Left kidney (tissue), 2 donors: ENCODE measurements around the gene TMEM273. TPM values are rescaled to one million over a fixed set of nuclear protein-coding genes. Genes with fewer than 3 reads are reported as not detected.
"Not testable (repeated sequence)": the region's sequence is repeated elsewhere in the genome, so short reads cannot be mapped to it uniquely, and the experiment has no call there.

Source experiments
- DNase-seq: peaks from one replicate; pipeline ENCODE4 v3.0.0-alpha.2; 2013
- polyA plus RNA-seq: library from polyadenylated mRNA; unstranded; fragments of 120-200 nt; gene quantifications from one replicate; pipeline ENCODE4 v1.2.1, GENCODE V29; 2013; ENCODE audit not compliant: insufficient read length

TMEM273 gene
- polyA plus RNA-seq, 1 donor: 2.0 TPM

- no peak for DNase-seq
Observed at GRCh38 chr10:49205206-49205605, 17.0 kb upstream of the TMEM273 start.

- no peak for DNase-seq
Observed at GRCh38 chr10:49204119-49204518, 15.9 kb upstream of the TMEM273 start.

GRCh38 chr10:49202266-49202665, 14.1 kb upstream of the TMEM273 start:
- no peak for DNase-seq

- no peak for DNase-seq
Observed at GRCh38 chr10:49200854-49201253, 12.7 kb upstream of the TMEM273 start.

GRCh38 chr10:49197171-49197570, 9.0 kb upstream of the TMEM273 start:
- DNase-seq: no peak

- not testable (repeated sequence) for DNase-seq
Observed at GRCh38 chr10:49195864-49196263, 7.7 kb upstream of the TMEM273 start.

GRCh38 chr10:49194212-49194920, 6.2 kb upstream of the TMEM273 start:
- no peak for DNase-seq

- no peak for DNase-seq
Observed at GRCh38 chr10:49191349-49191748, 3.2 kb upstream of the TMEM273 start.

- DNase-seq: no peak
Observed at GRCh38 chr10:49189422-49189821, 1.2 kb upstream of the TMEM273 start.

GRCh38 chr10:49187044-49187484, 1.1 kb downstream of the TMEM273 start:
- DNase-seq: no peak

- no peak for DNase-seq
Observed at GRCh38 chr10:49186613-49187012, 1.6 kb downstream of the TMEM273 start.

- no peak for DNase-seq
Observed at GRCh38 chr10:49185213-49185612, 3.0 kb downstream of the TMEM273 start.

GRCh38 chr10:49184642-49185111, 3.5 kb downstream of the TMEM273 start:
- DNase-seq: no peak

- no peak for DNase-seq
Observed at GRCh38 chr10:49183596-49184542, 4.3 kb downstream of the TMEM273 start.

GRCh38 chr10:49182776-49183175, 5.4 kb downstream of the TMEM273 start:
- no peak for DNase-seq

GRCh38 chr10:49180444-49180860, 7.7 kb downstream of the TMEM273 start:
- DNase-seq: no peak

GRCh38 chr10:49179699-49180443, 8.3 kb downstream of the TMEM273 start:
- no peak for DNase-seq

GRCh38 chr10:49178489-49179471, 9.4 kb downstream of the TMEM273 start:
- no peak for DNase-seq

GRCh38 chr10:49177391-49178355, 10.5 kb downstream of the TMEM273 start:
- no peak for DNase-seq
